GM19193 (cell line): ENCODE measurements around the gene FRAS1.

Experiments
- POLR2A ChIP-seq: IDR thresholded peaks from 4 replicates; pipeline ENCODE4 v1.6.1; 2011; ENCODE audit not compliant: insufficient read depth, insufficient read length; ENCODE audit errors: extremely low read depth

The FRAS1 gene

GRCh38 chr4:78047366-78047765 lies 9.8 kb upstream of the FRAS1 start:
- TF ChIP-seq POLR2A, result no peak

GRCh38 chr4:78056265-78057129 lies 626 bp upstream of the FRAS1 start:
- TF ChIP-seq POLR2A, result no peak

- TF ChIP-seq POLR2A, result no peak
Observed at GRCh38 chr4:78057600-78058550, 752 bp downstream of the FRAS1 start.

GRCh38 chr4:78058591-78059523 lies 1.7 kb downstream of the FRAS1 start:
- no peak for TF ChIP-seq POLR2A

GRCh38 chr4:78059524-78059889 lies 2.4 kb downstream of the FRAS1 start:
- TF ChIP-seq POLR2A, result no peak

GRCh38 chr4:78059938-78060337 lies 2.8 kb downstream of the FRAS1 start:
- TF ChIP-seq POLR2A, result no peak

- TF ChIP-seq POLR2A, result no peak
Observed at GRCh38 chr4:78061939-78062570, 4.9 kb downstream of the FRAS1 start.

DNA sequence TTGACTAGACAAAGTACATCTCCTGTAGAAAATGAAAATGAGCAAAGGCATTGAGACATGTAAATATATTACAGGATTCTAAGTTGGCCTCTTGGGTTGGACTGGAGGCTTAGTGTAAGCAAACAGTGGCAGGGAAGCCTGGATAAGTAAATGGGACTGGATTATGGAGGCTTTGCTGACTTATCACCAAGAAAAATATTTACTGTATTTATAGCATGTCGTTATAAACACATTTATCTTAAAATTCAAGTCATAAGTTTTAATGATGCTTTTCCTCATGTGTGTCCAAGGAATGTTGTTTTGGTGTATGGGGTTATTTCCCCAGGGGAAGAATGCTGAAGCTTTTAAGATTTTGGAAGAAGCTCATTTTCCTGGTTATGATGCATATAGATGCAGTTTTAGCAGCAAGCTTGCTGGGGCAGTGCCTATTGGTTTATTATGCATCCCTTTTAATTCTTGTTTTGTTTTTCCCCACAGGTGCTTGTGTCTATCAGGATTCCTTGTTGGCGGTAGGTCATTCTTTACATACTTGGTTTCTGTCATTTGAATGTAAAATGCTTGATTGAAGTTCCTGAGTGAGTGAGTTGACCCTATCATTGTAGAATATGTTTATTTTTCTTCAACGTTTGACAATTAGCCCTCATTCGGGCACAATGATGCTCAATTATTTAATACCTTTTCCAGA lies 8.5 kb downstream of the FRAS1 start:
- no peak for TF ChIP-seq POLR2A

GRCh38 chr4:78068481-78068880 lies 11.4 kb downstream of the FRAS1 start:
- no peak for TF ChIP-seq POLR2A

DNA sequence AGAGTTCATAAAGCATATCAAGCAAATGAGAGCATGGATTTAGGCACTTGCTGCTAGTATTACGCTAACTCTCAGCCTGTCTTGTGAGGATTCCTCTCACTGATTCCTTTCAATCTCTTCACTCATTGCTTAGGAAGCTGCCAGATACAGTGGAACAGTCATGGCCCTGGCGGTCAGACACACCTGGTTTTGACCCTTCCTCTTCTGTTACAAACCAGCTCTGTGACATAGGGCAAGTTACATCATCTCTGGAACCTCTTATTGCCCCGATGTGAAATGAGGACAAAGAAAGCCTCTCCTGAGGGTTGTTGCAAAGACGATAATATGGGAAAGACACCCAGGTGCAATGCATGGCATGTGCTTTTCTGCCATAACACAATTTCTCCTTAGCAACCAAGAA lies 12.2 kb downstream of the FRAS1 start:
- TF ChIP-seq POLR2A, result no peak

GRCh38 chr4:78069859-78070258 lies 12.7 kb downstream of the FRAS1 start:
- no peak for TF ChIP-seq POLR2A

DNA sequence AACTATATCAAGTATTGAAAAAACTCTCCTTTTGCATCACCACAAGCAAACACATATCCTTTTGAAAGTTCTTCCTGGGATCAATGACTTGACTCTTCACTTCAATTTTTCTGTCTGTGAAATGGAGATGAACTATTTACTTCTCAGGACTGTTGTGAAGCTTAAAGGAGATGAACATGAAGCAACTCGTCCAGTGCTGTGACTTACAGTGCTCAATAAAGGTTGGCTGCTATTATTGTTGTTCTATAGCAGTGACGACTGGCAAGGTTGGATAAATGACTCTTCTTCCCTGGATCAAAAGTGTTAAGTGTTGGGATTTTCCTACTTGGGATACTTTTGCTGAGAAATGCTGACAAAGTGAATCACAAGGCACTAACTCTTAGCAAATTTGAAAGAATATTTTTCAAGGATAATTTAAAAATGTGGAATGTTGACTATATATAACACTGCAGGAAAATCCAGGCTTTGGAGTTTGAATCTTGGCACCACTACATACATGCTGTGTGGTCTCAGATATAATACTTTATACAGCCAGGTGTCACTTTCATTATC lies 13.7 kb downstream of the FRAS1 start:
- TF ChIP-seq POLR2A, result no peak

DNA sequence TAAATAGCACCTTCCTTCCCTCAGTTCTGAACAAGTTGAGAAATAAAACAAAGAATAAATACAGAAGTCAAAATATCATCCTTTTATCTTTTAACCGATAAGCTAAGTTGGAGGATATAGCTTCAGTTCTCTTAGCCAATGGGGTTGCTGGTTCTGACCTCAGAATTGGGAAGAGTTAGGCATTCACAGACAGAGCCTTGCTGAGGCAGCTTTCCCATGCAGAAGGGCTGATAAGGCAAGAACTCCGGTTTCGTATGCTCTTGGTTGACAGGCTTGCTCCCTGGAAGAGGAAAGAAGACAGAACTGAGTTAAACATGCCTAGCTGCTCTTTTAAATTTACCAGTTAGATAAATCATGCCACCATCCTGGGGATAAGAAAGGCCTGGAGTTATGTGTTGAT lies 17.6 kb downstream of the FRAS1 start:
- no peak for TF ChIP-seq POLR2A
